HG03565 (cell line): ENCODE results near the gene STARD7.

Experiments used
- ATAC-seq: cut with Tn5 transposase; IDR thresholded peaks from one replicate; pipeline ENCODE4 v1.9.1; 2021; ENCODE audit warnings: mild to moderate bottlenecking, moderate library complexity; ENCODE audit not compliant: unreplicated experiment

The STARD7 gene

GRCh38 chr2:96137321-96138178 is 71.1 kb downstream of the STARD7 start:
- no peak for ATAC-seq

- no peak for ATAC-seq
Observed at GRCh38 chr2:96136129-96136720, 72.4 kb downstream of the STARD7 start.

DNA sequence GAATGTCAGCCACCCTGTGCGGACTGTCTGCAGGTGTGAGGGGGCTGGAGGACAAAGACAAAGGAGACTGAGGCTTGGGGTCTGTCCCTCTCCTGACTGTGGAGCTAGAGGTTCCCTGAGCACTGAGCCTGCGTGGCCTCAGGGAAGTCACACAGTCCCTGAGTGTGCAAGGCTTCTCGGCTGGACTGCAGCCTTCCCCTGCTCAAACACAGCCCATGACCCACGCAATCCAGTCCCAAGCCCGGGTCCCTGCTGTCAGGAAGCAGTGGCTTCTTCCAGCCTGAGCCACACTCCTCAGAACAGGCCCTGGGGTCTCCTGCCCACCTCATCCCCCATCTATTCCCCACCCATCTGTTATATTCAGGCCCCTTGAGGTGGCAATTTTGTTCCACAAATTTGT is 73.0 kb downstream of the STARD7 start:
- ATAC-seq, result no peak

DNA sequence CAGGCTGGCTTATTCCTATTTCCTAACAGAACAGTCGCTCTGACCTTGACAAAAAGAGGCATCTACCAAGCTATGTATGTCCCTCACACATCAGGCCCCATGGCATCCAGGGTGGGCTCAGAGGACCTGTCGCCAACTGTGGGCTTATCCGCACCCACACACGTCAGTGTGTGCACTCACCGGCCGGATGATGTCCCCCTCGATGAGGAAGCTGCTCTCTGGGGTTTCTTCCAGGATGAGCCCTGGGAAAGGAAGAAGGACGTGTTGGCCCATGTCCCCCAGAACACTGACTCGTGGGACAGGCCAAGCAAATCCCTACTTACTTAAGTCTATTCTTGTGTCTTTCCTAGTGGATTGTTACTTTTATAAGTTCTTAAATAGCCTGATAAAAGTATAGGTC is 73.5 kb downstream of the STARD7 start:
- ATAC-seq, result no peak
